Stimulated activated CD8-positive, alpha-beta memory T cell treated with anti-CD3 and anti-CD28 coated beads, Interleukin-4, amount 100 ng/mL, for 24 hours (primary cell): ENCODE measurements around the gene SNORC.
"Not testable (repeated sequence)": the region's sequence is repeated elsewhere in the genome, so short reads cannot be mapped to it uniquely, and the experiment has no call there.

Experiments
- DNase-seq: peaks from one replicate; pipeline ENCODE4 v3.0.0-alpha.2; 2020; ENCODE audit warnings: low read depth

The SNORC gene

DNA sequence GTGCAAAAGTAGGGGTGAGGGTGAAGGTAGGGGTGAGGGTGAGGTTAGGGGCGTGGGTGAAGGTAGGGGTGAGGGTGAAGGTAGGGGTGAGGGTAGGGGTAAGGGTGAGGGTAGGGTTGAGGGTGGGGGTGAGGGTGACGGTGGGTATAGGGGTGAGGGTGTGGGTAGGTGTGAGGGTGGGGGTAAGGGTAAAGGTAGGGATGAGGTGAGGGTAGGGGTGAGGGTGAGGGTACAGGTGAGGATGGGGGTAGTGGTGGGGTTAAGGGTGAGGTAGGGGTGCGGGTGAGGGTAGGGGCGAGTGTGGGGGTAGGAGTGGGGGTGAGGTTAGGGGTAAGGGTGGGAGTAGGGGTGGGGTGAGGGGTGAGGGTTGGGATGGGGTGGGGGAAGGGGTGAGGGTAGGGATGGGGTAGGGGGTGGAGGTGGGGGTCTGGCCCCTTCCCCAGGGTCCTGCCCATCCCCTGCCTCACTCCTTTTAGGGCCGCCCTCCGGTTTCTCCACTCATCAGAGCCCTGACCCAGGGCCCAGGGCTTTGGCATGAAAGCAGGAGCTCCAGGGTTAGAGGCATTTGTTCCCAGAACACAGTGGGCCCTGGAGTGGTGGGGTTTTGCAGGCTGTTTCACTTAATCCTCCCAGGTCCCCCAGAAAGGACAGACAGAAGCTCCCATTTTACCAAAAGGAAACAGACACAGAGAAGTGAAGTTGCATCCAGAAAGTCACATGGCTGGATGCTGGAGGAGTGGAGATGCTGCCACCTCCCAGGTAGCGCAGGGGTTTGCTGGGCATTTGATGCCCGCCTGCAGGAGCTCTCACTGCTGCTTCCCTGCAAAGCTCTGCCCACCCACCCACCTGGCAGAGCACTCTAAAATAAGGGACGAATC lies 26.9 kb downstream of the SNORC start:
- no peak for DNase-seq

DNA sequence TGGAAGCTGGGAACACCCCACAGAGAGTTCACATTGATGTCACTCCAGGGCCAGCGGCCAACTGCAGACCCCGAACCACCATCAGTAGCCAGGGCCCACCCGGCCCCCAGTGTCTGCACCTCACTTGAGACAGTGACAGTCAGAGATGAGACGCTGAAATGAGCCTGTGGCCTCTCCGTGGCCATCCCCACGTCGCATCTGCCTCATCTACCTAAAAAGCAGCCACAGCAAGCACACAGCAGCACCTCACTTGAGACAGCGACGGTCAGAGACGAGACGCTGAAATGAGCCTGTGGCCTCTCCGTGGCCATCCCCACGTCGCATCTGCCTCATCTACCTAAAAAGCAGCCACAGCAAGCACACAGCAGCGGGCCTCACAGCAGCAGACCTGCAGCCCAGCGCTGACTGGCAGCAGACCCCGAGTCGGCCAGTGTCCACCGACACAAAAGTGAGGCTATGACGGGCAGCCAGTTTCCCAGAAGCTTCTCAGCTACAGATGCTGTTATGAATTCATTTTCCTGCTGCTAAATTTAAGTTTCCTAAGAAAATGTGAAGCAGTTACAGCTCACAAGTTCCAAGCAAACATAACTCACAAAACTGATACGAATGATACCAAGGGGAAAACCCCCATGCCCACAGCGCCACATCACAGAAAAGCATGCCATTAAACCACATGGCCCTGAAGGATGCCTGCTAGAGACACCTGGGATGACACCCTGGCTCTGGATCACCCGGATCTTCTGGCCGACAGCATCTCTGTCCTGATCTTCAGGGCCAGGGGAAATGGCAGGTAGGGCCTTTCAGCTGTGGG lies 27.7 kb downstream of the SNORC start:
- DNase-seq = no peak

DNA sequence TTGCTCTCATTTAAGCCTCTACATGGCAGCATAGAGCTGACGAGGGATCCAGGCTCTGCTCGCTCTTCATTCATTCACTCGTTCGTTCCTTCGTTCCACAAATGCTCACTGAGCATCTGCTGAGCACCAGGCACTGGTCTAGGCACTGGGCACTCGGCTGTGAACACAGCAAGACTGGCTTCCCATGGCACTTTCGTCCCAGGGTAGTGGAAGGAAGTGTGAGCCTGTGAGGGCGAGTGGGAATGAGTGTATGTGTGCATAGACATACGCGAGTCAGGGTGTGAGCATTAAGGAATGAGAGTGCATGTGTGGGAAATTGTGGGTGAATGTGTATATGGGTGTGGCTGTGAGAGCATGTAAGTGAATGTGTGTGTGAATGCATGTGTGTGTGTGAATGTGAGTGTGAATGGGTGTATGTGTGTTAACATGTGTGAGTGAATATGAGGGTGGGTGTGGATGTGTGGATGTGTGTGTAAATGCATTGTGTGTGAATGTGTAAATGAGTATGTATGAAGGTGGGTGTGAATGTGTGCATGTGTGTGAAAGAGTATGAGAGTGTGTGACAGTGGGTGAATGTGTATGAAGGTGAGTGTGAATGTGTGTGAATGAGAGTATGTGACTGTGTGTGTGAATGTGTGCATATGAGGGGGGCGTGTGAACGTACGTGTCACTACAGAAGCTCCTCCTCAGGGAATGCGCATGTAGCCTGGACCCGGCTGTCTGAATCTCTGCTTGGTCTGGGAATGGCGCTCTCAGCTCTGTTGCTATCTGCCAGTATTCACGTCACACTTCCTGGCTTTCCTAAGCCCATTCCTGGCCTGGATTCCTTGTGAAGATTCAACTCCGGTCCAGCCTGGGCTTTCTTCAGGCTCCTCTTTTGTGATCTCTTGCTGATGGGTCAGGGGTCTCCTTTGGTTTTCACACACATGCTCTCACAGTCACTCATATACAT lies 28.8 kb downstream of the SNORC start:
- no peak for DNase-seq

DNA sequence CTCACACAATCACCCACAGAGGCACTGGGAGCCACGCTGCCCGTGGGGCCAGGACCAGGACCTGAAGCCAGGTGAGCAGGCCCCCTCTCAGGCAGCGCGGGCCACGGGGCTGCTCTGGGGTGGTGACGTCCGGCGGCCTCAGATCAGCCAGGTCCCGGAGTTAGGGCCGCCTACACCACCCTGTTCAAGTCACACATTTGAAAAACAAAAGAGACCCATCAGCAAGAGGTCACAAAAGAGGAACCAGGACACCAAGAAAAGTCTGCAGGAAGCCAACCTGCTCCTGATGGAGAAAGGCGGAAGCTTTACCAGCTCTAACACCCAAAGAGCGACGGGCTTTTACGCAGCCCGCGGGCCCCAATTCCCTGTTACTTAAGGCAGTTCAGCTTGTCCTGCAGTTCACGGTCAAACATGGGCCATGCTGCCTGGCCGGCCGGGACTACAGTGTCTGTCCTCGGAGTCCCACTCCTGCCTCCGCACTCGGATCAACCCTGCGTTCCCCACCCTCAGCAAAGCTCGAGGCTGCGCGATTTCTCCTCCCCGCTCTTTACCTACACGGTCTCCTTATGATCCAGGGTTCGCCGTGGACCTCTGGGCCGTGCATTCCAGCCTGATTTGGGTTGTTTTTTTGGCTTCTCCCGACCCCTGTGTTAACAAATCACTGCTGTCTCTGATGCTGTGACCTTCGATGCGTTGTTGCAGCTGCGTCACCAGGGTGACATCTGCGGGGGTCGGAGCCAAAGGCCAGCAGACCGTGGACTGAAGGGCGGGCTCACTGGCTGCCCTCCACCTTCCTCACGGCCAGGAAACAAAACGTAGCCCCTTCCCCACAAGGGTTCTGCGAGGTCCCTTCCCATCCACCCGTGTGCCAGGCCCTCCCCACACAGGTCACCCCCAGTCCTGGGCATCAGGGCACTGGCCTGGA lies 31.0 kb downstream of the SNORC start:
- DNase-seq = no peak

DNA sequence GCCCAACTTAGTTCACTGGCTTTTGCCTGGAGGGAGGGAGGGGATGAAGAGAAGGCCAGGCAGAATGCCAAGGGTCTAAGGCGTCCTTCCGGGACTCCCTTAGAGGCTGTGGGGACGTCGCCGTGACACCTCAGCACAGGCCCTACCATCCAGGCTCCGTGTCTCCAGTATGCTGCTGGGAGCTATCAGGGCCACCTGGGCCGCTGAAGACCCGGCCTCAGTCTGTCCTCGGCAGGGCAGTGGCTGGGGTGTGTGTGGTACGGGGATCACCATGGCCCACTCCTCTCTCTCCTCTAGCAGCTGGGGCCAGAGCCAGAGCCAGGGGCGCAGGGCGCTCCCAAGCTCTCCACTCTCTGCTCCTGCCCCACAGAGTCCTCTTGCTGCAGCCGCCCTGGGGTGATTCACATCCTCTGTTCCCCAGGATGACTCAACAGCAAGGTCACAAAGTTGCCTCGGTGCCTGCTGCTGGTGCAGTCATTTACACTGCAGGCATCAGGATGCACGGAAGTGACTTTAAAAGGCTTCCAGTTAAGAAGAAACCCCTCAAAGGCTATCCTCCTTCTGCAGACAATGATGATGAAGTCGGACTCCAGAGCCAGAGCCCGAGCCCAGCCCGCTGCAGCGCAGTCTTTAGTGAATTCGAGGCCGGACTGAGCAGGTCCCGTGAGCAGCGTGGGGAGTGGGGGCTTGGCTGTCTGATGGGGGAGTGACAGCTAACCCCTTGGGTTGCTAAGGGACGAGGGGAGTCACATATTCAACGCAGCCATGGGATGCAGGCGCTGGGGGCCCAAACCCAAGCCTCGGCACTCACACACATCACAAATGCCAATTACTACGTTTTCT lies 31.9 kb downstream of the SNORC start:
- DNase-seq = no peak

DNA sequence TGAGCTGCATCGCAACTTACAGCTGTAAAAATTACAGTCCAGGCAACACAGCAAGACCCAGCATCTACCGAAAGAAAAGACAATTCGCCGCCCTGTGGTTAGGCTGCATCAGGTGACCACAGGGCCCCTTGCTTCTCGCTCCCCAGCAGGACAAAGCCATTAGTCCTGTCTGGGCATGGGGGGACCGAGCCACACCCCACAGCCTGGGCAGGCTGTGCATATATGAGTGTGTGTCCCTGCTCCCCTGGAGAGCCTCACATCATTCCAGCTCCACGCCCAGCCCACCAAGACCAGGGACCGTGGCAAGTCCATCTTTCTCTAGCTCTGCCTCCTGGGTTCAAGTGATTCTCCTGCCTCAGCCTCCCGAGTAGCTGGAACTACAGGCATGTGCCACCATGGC lies 33.9 kb downstream of the SNORC start:
- no peak for DNase-seq

DNA sequence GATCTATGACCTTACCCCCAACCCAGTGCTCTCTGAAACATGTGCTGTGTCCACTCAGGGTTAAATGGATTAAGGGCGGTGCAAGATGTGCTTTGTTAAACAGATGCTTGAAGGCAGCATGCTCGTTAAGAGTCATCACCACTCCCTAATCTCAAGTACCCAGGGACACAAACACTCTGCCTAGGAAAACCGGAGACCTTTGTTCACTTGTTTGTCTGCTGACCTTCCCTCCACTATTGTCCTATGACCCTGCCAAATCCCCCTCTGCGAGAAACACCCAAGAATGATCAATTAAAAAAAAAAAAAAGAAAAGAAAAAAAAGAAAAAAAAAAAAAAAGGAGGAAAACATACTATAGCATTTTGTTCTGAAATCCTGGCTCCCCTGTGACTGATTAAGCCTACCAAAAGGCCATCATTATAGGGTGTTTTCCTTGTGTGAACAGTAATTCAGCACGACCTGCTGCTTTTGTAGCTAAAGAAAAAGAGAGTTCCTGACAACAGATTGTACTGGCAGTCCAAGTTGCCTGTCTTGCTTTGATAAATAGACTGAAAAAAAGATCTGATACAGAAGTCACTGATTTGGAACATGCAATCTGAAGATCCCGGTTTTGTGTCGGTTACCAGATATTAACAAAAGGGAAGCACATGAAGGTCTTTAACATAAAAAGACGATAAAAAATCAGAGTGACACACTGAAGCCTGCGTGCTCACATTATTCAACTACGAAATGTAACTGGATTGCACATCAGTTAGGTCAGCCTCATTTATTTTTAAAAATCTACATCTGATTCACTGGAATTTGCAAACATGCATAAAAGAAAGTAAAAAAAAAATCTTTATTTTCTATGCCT lies 37.0 kb downstream of the SNORC start:
- DNase-seq = not testable (repeated sequence)

DNA sequence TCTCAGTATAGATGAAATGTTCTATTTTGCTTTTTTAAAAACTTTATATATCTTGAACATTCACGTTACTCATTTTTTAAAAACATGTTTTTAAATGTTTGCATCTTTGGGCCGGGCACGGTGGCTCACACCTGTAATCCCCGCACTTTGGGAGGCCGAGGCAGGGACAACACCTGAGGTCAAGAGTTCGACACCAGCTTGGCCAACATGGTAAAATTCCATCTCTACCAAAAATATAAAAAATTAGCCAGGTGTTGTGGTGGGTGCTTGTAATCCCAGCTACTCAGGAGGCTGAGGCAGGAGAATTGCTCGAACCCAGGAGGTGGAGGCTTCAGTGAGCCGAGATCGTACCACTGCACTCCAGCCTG lies 37.6 kb downstream of the SNORC start:
- DNase-seq = not testable (repeated sequence)

DNA sequence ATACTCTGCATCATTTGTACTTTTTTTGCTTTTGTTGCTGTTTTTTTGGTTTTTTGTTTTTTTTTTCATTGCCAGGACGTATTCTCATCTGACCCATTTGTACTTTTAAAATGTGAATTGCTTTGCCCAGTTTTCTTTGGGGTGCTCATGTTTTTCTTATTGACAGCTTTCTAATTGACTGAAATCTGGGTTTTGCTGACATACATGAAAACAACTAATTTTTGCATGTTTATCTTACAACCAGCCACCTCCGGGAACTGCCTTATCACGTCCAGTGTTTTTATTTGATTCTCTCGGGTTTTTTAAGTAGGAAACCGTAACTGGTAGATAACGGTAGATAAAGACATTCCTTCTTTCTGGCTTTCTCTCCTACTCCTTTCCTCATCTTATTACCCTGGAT lies 38.6 kb downstream of the SNORC start:
- DNase-seq = no peak

DNA sequence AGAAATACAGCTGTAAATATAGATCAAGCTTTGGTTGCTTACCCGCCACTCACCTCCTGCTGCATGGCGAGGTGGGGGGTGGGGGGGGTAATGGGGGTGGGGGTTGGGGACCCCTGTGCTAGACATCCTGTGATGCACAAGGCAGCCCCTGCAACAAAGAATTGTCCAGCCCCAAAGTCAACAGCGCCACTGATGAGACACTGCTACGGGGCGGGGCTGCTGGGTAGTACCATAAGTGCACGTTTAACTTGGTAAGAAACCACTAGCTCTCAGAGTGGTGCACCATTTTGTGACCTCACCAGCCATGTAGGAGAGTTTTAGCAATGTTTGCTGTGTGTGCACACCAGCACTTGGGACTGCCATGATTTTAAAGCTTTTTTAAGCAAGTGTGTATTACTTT lies 40.3 kb downstream of the SNORC start:
- no peak for DNase-seq

DNA sequence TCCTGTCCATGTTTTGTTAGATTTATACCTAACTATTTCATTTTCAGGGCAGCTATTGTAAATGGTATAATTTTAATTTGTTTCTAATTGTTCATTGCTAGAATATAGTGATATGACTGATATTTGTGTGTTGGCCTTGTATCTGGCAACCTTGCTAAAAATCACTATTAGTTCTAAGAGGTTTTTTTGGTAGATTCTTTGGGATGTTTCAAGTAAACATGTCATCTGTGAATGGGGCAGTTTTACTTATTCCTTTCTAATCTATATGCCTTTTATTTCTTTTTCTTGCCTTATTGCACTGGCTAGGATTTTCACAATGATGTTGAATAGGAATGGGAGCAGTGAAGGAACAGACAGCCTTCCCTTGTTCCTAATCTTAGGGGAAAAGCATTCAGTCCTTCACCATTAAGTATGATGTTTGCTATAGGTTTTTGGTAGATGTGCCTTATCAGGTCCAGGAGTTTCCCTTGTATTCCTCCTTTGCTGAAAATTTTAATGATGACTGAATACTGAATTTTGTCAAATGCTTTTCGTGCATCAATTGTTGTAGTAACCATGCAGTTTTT lies 41.7 kb downstream of the SNORC start:
- no peak for DNase-seq

DNA sequence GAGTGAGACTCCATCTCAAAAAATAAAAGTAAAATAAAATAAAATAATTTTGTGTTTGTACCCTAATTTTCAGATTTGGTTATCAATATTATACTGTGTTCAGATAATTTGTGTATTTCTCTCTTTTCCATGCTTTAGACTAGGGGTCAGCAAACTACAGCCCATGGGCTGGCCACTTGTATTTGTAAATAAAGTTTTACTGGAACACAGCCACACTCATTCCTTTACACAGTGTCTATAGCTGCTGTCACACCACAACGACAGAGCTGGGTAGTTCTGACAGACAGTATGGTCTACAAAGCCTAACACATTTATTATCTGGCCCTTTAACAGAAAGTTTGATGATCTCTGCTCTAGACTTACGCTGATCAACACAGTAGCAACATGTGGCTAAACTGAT lies 43.8 kb downstream of the SNORC start:
- DNase-seq = no peak

DNA sequence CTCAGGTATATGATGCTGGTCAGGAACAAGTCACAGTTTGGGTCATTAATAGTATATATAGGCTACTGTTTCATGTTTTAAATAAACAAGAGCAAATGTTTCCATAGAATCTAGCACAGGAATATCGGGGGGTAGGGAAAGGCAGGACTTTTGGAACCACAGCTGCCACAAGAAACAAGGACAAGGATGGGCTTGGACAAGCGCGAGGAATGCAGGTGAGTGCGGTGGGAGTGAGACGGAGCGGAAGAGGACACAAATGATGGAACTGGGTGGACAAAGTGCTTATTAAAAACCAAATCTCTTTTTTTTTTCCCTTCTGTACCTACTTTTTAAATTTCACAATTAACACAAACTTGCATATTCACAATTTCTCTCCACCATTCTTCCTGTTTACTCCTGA lies 49.1 kb downstream of the SNORC start:
- no peak for DNase-seq

DNA sequence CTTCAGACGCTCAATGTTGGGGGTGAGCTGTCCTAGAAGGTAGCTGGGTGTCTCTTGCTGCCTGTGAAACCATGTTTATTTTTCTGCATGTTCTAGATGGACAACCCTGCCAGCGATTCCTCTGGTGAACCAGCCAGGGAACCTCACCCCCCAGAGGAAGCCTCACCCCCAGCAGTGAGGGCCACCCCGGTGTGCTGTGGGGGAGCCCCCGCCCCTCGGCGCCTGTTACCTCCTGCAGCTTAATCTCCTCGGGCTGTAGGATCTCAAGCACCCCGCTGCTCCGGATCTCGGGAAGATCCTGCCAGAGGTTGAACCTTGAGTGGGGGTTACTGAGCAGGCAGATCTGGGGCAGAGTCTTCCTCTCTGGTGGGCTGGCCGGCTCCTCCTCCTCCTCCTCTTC lies 50.0 kb downstream of the SNORC start:
- no peak for DNase-seq

DNA sequence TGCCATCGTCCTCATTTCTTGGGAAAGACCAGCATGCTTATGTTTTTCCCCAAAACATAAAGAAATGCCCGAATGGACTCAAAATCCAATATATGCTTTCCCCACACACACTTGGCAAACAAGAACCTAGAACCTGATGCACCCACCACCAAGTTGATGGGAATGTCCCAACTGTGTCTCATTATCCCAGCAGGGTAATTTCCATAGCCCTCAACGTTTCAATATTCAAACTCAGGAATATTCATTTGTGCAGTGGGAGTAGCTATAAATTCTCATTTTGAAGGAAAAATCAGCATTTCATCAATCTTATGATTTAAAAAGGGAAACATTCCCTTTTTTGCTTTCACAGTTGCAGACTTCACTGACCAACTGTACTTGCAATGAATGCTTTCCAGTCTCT lies 50.7 kb downstream of the SNORC start:
- no peak for DNase-seq

DNA sequence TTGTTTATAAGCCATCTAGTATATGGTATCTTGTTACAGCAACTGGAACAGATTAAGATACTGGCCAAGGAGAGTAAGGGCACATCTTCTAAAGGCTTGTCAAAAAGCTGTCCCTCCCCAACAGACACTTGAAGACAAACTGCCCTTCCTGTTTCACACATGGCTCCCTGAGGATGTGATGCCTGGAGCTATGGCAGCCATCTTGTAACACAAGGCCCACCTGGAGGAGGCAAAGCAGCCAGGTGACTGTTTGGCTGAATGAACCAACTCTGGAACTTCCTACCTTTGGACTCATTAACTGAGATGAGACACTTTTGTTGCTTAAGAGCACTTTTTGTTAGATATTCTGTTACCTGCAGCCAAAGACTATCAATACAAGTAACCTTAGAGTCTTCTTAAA lies 54.4 kb downstream of the SNORC start:
- no peak for DNase-seq

DNA sequence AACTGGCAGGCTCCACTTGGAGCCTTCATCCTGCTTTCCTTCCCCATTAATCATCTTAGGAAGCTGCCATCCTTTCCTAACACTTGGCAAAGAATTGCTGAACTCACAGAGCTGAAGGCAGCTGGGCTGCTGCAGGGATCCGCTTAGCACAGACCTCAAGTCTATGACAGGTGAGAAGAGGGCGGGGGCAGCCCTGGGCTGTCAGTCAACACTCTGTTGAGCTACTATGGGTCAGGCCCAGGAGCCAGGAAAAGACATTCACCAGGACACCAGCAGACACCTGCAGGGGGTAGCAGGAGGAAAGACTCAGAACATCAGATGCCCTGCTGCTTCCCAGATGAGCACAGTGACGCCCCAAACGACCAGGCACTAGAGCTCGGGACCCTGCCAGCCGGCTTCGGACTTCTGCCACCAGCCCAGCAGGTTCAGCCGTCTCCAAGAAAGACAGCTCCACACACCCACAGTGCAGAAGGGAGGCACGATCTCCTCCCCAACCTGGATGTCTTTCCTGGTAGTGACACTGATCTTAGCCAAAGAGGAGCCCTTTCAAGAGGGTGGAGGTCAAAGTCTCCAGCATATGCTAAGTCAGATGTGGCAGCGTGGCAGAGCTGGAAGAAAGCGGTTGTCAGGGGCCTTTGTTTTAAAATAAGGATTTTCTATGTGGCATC lies 55.2 kb downstream of the SNORC start:
- no peak for DNase-seq

DNA sequence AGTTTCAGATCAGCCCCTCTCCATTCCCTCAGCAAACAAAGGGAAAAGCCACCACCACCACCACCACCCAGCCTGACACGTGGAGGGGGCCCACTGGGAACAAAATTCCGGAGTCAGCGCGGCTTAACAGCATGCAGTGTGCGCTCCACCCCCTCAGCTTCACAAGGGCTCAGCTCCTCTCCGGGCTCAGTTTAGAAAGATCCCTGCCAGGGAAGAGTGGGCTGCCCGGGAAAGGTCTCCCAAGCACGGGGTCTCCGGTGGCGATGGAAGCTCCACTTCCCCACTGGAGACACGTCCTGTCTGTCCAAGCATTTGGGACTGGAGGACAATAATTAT lies 55.7 kb downstream of the SNORC start:
- DNase-seq = no peak
